WTC11 (cell line): ENCODE data around the gene FGD3. TPM values are rescaled to one million over a fixed set of nuclear protein-coding genes. Genes with fewer than 3 reads are reported as not detected.

Experiments
- ATAC-seq: fragments of 200-7000 bp; cut with Tn5 transposase; 2 replicates; pipeline ENCODE4 v1.10.0; 2021; ENCODE audit warnings: mild to moderate bottlenecking, moderate library complexity
- CTCF ChIA-PET: fragments of 300-600 bp; sonication (Branson Sonifier 250); formaldehyde crosslinking; loops from one replicate; lab custom pipeline; 2021; ENCODE audit warnings: antibody characterized with exemption; lab: Charles Lee
- POLR2A ChIA-PET: fragments of 350-600 bp; sonication (Branson Sonifier 250); formaldehyde crosslinking; loops from one replicate; lab custom pipeline; 2021; ENCODE audit warnings: antibody characterized with exemption; lab: Charles Lee
- DNase-seq: peaks from one replicate; pipeline ENCODE4 v3.0.0; 2021; ENCODE audit warnings: low spot score
- H3K27ac Mint-ChIP-seq: 2 replicates; pipeline ENCODE4 v1.8.0; 2021; ENCODE audit warnings: mixed read lengths
- H3K27me3 Mint-ChIP-seq: 2 replicates; pipeline ENCODE4 v1.8.0; 2021; ENCODE audit warnings: low read depth, mild to moderate bottlenecking, moderate library complexity, mixed read lengths
- H3K36me3 Mint-ChIP-seq: 2 replicates; pipeline ENCODE4 v1.8.0; 2021; ENCODE audit warnings: mixed read lengths
- H3K4me1 Mint-ChIP-seq: 2 replicates; pipeline ENCODE4 v1.8.0; 2022; ENCODE audit warnings: mixed read lengths
- H3K4me3 Mint-ChIP-seq: 2 replicates; pipeline ENCODE4 v1.8.0; 2021; ENCODE audit warnings: mild to moderate bottlenecking, moderate library complexity, mixed read lengths
- H3K9me3 Mint-ChIP-seq: 2 replicates; pipeline ENCODE4 v1.8.0; 2021; ENCODE audit warnings: mixed read lengths
- ELF4 ChIP-seq: sonication (generic); formaldehyde crosslinking; IDR thresholded peaks from 2 replicates; pipeline ENCODE4 v1.8.1; 2022; ENCODE audit warnings: low read depth, mild to moderate bottlenecking, moderate library complexity, missing genetic modification reagents
- ETV6 ChIP-seq: sonication (generic); formaldehyde crosslinking; IDR thresholded peaks from 2 replicates; pipeline ENCODE4 v1.8.1; 2022; ENCODE audit warnings: mild to moderate bottlenecking, missing genetic modification reagents
- FOXK1 ChIP-seq: sonication (generic); formaldehyde crosslinking; IDR thresholded peaks from 2 replicates; pipeline ENCODE4 v1.8.0; 2022; ENCODE audit warnings: mild to moderate bottlenecking, moderate library complexity, missing genetic modification reagents
- JUN ChIP-seq: sonication (generic); formaldehyde crosslinking; IDR thresholded peaks from 2 replicates; pipeline ENCODE4 v1.8.0; 2023; ENCODE audit warnings: mild to moderate bottlenecking, missing genetic modification reagents
- NR3C1 ChIP-seq: sonication (generic); formaldehyde crosslinking; conservative IDR thresholded peaks from 2 replicates; pipeline ENCODE4 v1.8.1; 2023; ENCODE audit warnings: low read depth, mild to moderate bottlenecking, missing genetic modification reagents
- RELA ChIP-seq: sonication (generic); formaldehyde crosslinking; IDR thresholded peaks from 2 replicates; pipeline ENCODE4 v1.8.1; 2022; ENCODE audit warnings: missing genetic modification reagents, mild to moderate bottlenecking, borderline replicate concordance
- ZBTB21 ChIP-seq: sonication (generic); formaldehyde crosslinking; IDR thresholded peaks from 2 replicates; pipeline ENCODE4 v1.8.1; 2023; ENCODE audit warnings: mild to moderate bottlenecking, missing genetic modification reagents, borderline replicate concordance
- ZNF121 ChIP-seq: sonication (generic); formaldehyde crosslinking; IDR thresholded peaks from 2 replicates; pipeline ENCODE4 v1.8.0; 2023; ENCODE audit warnings: missing genetic modification reagents
- ZNF317 ChIP-seq: sonication (generic); formaldehyde crosslinking; IDR thresholded peaks from 2 replicates; pipeline ENCODE4 v1.8.1; 2023; ENCODE audit warnings: low read depth, mild to moderate bottlenecking, moderate library complexity, missing genetic modification reagents, borderline replicate concordance
- total RNA-seq: library from RNA; stranded (reverse); gene quantifications from 3 replicates; pipeline ENCODE4 v1.2.3, GENCODE V29; 2021
- TF ChIP-seq, protein P1 (sequence below): sonication (generic); formaldehyde crosslinking; IDR thresholded peaks from 2 replicates; pipeline ENCODE4 v1.8.1; 2022; ENCODE audit warnings: mild to moderate bottlenecking, moderate library complexity, missing genetic modification reagents
- TF ChIP-seq, protein P2 (sequence below): sonication (generic); formaldehyde crosslinking; IDR thresholded peaks from 2 replicates; pipeline ENCODE4 v1.8.1; 2023; ENCODE audit warnings: mild to moderate bottlenecking, missing genetic modification reagents
- TF ChIP-seq, protein P3 (sequence below): sonication (generic); formaldehyde crosslinking; IDR thresholded peaks from 2 replicates; pipeline ENCODE4 v1.8.0; 2023; ENCODE audit warnings: missing genetic modification reagents, mild to moderate bottlenecking, borderline replicate concordance

Gene FGD3
- total RNA-seq, 1 experiment from 2014 or later, result 1.9 TPM

DNA sequence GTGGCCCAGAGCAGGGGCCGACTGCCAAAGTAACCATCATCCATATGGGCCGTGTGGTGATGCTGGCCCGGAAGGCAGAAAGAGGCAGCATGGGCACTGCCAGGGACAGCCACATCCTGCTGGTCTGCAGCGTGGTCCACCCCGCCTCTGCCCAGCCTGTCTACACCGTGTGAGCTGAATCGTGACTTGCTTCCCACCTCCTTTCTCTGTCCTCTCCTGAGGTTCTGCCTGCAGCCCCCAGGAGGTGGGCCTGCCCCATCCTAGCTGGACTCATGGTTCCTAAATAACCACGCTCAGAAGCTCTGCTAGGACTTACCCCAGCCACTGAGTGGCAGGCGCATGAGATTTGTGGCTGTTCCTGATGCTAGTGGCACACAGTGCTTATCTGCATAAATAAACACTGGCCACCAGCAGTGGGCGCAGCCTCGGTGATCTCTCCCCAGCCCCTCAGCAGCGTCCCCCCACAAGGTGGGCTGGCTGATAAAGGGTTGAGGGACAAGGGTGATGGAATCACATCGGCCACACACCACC is 88.6 kb downstream of the FGD3 start (continued):
- TF ChIP-seq ZBTB21 (CRISPR knock-in tag), result no peak
- no peak for TF ChIP-seq NR3C1
- TF ChIP-seq, protein P1, sequence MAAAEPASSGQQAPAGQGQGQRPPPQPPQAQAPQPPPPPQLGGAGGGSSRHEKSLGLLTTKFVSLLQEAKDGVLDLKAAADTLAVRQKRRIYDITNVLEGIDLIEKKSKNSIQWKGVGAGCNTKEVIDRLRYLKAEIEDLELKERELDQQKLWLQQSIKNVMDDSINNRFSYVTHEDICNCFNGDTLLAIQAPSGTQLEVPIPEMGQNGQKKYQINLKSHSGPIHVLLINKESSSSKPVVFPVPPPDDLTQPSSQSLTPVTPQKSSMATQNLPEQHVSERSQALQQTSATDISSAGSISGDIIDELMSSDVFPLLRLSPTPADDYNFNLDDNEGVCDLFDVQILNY (CRISPR knock-in tag), result no peak
- no peak for TF ChIP-seq JUN (CRISPR knock-in tag)
- TF ChIP-seq, all 79 proteins: peak for 0

DNA sequence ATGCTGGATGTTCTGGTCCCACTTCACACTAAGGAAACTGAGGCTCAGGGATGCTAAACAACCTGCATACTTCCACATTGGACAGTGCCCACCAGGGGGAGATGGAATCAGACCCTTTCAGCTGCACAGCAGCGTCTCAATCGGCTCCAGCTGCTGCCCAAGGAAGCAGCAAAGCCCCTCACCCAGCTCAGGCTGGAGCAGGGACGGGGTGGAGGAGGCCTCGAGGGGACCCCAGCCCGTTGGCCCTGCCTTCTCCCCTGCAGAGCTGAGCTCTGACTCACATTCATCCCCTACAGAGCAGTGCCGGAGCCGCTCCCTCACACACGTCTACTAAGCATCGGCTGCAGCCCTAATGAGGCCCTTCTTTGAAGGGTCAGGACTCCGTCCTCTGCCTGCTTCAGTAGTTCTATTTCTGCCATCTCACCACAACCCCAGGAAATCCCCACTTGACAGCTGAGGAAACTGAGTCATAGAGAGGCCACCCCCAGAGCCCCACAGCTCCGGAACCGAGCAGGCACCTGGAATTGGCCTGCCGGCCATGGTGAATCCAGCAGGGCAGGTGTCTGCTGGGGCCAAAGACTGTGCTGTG is 89.7 kb downstream of the FGD3 start:
- no peak overlapping the region for H3K4me3 Mint-ChIP-seq
- POLR2A ChIA-PET, result no interaction called here
- H3K27ac Mint-ChIP-seq, result no peak overlapping the region
- H3K36me3 Mint-ChIP-seq, result no peaks in the 10 kb centered on the region
- TF ChIP-seq ZNF317 (peak; percentile 17; the same call in 1 of the 2 replicates), ELF4 (CRISPR knock-in tag) (no peak)
- TF ChIP-seq, all 79 proteins: peak for 1
- H3K9me3 Mint-ChIP-seq, result peaks cover 12% of the 10 kb centered on the region
- no peaks in the 10 kb centered on the region for H3K27me3 Mint-ChIP-seq
- no peak for ATAC-seq
- DNase-seq, result no peak
- H3K4me1 Mint-ChIP-seq, result peaks cover 14% of the 10 kb centered on the region
- CTCF ChIA-PET, result interaction anchor here (0.8 to 2.4 kb wide), 12 partner anchors 11 to 117 kb away, joined by 3 to 12 read pairs (median 4); no protein-coding TSS in a partner anchor

DNA sequence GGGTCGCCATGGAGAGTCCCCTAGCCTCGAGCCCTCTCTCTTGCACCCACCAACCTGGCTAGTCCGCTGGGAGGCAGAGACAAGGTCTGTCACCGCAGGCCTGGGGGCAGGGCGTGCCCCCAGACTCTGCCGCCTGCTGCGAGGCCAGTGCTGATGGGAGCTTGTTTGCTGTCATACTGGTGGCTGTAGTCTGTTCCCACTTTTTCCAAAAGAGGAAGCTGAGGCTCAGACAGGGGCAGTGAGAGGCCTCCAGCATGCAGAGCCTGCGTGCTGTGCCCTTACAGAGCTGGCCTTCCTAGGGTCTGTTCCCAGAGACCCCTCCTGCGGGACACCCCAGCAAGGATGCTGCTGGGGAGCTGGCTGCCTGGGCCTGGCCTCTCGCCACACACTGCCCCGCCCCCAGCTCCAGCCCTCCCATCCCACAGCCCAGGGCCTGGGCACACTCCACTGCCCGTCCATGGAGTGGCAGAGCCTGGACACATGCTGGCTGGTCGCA is 90.2 kb downstream of the FGD3 start:
- CTCF ChIA-PET, result interaction anchor here (0.8 to 2.4 kb wide), 11 partner anchors 10 to 117 kb away, joined by 3 to 12 read pairs (median 5); no protein-coding TSS in a partner anchor
- Mint-ChIP-seq H3K9me3 (peaks cover 12% of the 10 kb centered on the region), H3K4me3 (no peak overlapping the region), H3K27me3 (no peaks in the 10 kb centered on the region), H3K27ac (no peak overlapping the region), H3K36me3 (no peaks in the 10 kb centered on the region), H3K4me1 (peaks cover 14% of the 10 kb centered on the region)
- no peak for ATAC-seq
- POLR2A ChIA-PET, result no interaction called here
- TF ChIP-seq RELA (CRISPR knock-in tag) (no peak), ETV6 (CRISPR knock-in tag) (no peak), FOXK1 (CRISPR knock-in tag) (no peak), ZNF121 (CRISPR knock-in tag) (peak; percentile 78; the same call in 1 of the 2 replicates)
- TF ChIP-seq, protein P2, sequence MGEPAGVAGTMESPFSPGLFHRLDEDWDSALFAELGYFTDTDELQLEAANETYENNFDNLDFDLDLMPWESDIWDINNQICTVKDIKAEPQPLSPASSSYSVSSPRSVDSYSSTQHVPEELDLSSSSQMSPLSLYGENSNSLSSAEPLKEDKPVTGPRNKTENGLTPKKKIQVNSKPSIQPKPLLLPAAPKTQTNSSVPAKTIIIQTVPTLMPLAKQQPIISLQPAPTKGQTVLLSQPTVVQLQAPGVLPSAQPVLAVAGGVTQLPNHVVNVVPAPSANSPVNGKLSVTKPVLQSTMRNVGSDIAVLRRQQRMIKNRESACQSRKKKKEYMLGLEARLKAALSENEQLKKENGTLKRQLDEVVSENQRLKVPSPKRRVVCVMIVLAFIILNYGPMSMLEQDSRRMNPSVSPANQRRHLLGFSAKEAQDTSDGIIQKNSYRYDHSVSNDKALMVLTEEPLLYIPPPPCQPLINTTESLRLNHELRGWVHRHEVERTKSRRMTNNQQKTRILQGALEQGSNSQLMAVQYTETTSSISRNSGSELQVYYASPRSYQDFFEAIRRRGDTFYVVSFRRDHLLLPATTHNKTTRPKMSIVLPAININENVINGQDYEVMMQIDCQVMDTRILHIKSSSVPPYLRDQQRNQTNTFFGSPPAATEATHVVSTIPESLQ (CRISPR knock-in tag), result no peak
- DNase-seq, result no peak

DNA sequence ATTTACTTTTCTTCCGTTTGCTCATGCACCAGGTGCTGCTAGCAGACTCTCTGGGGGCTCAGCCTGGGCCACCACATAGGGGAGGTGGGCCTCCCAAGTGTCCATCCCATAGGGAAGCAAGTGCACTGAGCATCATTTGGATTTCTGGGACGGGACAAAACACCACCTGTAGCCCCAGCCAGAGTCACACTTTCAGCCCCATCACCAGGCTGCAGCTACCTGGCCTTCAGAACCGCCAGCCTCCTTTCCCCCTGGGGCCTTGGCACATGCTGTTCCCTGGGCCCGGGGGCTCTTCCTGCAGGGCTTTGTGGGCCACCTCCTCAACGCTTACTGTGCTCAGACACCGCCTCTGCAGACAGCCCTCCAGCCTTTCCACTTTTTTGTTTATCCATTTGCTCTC is 91.6 kb downstream of the FGD3 start:
- no peak for DNase-seq
- Mint-ChIP-seq H3K27me3 (no peaks in the 10 kb centered on the region), H3K4me1 (peaks cover 9% of the 10 kb centered on the region)
- TF ChIP-seq, protein P3, sequence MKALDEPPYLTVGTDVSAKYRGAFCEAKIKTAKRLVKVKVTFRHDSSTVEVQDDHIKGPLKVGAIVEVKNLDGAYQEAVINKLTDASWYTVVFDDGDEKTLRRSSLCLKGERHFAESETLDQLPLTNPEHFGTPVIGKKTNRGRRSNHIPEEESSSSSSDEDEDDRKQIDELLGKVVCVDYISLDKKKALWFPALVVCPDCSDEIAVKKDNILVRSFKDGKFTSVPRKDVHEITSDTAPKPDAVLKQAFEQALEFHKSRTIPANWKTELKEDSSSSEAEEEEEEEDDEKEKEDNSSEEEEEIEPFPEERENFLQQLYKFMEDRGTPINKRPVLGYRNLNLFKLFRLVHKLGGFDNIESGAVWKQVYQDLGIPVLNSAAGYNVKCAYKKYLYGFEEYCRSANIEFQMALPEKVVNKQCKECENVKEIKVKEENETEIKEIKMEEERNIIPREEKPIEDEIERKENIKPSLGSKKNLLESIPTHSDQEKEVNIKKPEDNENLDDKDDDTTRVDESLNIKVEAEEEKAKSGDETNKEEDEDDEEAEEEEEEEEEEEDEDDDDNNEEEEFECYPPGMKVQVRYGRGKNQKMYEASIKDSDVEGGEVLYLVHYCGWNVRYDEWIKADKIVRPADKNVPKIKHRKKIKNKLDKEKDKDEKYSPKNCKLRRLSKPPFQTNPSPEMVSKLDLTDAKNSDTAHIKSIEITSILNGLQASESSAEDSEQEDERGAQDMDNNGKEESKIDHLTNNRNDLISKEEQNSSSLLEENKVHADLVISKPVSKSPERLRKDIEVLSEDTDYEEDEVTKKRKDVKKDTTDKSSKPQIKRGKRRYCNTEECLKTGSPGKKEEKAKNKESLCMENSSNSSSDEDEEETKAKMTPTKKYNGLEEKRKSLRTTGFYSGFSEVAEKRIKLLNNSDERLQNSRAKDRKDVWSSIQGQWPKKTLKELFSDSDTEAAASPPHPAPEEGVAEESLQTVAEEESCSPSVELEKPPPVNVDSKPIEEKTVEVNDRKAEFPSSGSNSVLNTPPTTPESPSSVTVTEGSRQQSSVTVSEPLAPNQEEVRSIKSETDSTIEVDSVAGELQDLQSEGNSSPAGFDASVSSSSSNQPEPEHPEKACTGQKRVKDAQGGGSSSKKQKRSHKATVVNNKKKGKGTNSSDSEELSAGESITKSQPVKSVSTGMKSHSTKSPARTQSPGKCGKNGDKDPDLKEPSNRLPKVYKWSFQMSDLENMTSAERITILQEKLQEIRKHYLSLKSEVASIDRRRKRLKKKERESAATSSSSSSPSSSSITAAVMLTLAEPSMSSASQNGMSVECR (CRISPR knock-in tag), result no peak
- TF ChIP-seq, all 79 proteins: peak for 0
- peaks cover 12% of the 10 kb centered on the region for H3K9me3 Mint-ChIP-seq
- ChIA-PET CTCF (interaction anchor here (0.6 kb wide), 1 partner anchor 81 kb away, joined by 4 read pairs; no protein-coding TSS in a partner anchor), POLR2A (no interaction called here)
- no peak overlapping the region for H3K27ac Mint-ChIP-seq
- H3K36me3 Mint-ChIP-seq, result no peaks in the 10 kb centered on the region
- no peak overlapping the region for H3K4me3 Mint-ChIP-seq
- ATAC-seq, result no peak
